ENCODE results near the gene MRPL52.

Gene MRPL52

DNA sequence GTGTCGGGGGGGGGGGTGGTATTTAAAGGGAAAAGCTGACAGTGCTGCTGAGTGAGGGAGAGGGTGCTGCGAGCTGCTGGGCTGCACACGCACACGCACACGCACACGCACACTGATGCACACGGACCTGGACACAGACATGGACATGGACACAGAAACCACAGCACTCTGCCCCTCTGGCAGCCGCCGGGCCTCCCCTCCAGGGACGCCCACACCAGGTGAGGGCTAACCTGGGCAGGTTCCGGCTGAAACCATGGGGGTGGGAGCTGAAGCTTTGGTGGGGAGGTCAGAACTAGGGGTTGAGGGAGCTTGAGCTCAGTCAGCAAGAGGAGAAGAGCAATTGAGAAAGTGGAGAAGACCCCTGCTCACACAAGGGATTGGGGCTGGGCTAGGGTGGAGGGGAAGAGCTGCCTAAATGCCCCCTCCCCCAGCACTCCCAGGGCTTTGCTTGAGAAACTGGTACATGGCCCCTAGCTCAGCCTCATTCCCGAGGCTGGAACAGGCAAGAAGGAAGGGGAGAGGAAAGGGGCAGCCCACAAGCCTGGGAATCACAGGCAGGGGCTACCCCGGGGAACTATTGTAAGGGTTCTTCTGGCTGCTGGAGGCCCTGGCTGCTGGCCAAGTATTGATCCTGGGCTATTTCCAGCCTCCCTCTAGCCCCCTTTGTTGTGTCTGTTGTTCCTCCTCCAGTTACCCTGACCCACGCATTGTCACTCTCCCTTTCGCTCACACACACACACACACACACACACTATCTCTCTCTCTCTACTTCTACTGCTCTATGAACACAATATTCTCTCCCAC lies 53.7 kb downstream of the MRPL52 start, which contains the start of gene REM2:
Gene REM2, plus strand, starts transcription at position 50 of the 804 bp plus-strand sequence. Its CDS starts 66 bp downstream, at position 116.
- DNase-seq = no peak

DNA sequence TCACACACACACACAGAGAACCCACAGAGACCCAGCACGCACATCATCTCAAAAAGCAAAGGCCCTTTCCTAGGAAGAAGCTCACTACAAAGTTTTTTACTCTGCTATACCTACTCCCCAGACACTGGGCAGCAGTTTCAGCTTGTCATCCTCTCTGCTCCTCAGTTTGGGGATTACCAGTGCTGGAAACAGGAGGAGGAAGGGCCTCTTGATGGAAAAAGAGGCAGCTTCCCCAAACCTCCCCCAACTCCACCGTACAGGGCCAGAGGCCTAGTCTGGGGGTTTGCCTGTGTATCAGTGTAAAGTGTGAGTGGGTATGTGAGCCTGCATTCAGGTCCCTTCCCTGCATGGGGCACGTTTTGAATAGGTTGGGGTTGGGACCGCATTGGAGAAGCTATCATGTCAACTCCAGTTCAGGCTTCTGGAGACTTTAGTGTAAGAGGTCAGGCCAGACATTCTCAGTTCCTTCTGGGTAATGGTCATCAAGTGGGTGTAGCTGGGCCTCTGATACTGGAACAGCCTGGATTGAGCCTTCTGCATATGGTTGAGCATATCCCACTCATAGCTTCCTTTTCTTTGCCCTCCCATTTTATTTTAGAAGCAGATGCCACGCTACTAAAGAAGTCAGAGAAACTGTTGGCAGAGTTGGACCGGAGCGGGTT lies 54.5 kb downstream of the MRPL52 start:
- no peak for DNase-seq

Measured in fibroblast of skin of right biceps (primary cell).